Panc1 (cell line): ENCODE data around the gene FRMD5. TPM values are rescaled to one million over a fixed set of nuclear protein-coding genes. Genes with fewer than 3 reads are reported as not detected.

Experiments used
- ATAC-seq: fragments of 200-7000 bp; cut with Tn5 transposase; 2 replicates; pipeline ENCODE4 v1.9.1; 2020; ENCODE audit warnings: mild to moderate bottlenecking, moderate library complexity
- BruUV-seq: library from RNA; stranded (reverse); fragments of 400-500 nt; replicated peaks from 2 replicates; lab custom pipeline; 2021; lab: Mats Ljungman, UMichigan
- CTCF ChIA-PET: fragments of 300-600 bp; sonication (Branson Sonifier 250); formaldehyde crosslinking; loops from one replicate; lab custom pipeline; 2022; ENCODE audit warnings: antibody characterized with exemption; lab: Charles Lee
- POLR2A ChIA-PET: fragments of 300-600 bp; sonication (Branson Sonifier 250); formaldehyde crosslinking; loops from one replicate; lab custom pipeline; 2022; ENCODE audit warnings: antibody characterized with exemption; lab: Charles Lee
- DNase-seq: peaks from one replicate; pipeline ENCODE4 v3.0.0-alpha.2; 2010; ENCODE audit warnings: low read depth, low spot score
- H3K27ac ChIP-seq: 2 replicates; pipeline ENCODE4 v1.5.1; 2011; ENCODE audit warnings: mild to moderate bottlenecking, low read length, inconsistent platforms
- H3K27me3 ChIP-seq: fragments of 200-500 bp; sonication (Bioruptor generic); 2 replicates; pipeline ENCODE4 v1.6.0; 2014; ENCODE audit warnings: low read length, inconsistent platforms; ENCODE audit not compliant: control insufficient read depth, insufficient read depth
- H3K36me3 ChIP-seq: fragments of 200-500 bp; sonication (Bioruptor generic); 2 replicates; pipeline ENCODE4 v1.5.1; 2014; ENCODE audit warnings: inconsistent platforms, mild to moderate bottlenecking, low read length, moderate library complexity; ENCODE audit not compliant: control insufficient read depth, insufficient read depth
- H3K4me1 ChIP-seq: 2 replicates; pipeline ENCODE4 v1.5.1; 2011; ENCODE audit warnings: inconsistent platforms, mild to moderate bottlenecking, low read length, moderate library complexity; ENCODE audit not compliant: control insufficient read depth, insufficient read depth
- H3K4me3 ChIP-seq, 2 experiments: 2 replicates each; pipeline ENCODE4 v1.5.1; 2011 to 2012; ENCODE audit warnings: low read depth in 2 of 2, low read length in 2 of 2, mild to moderate bottlenecking in 2 of 2, inconsistent platforms in 1 of 2, moderate library complexity in 1 of 2
- H3K9me3 ChIP-seq: fragments of 200-500 bp; sonication (Bioruptor generic); 2 replicates; pipeline ENCODE4 v1.5.1; 2014; ENCODE audit warnings: low read depth, mild to moderate bottlenecking, inconsistent platforms, low read length, moderate library complexity; ENCODE audit not compliant: control insufficient read depth, insufficient read depth
- POLR2AphosphoS5 ChIP-seq: IDR thresholded peaks from 2 replicates; pipeline ENCODE4 v1.6.1; 2012; ENCODE audit warnings: mild to moderate bottlenecking, low read depth, low read length, moderate library complexity
- SIN3A ChIP-seq: IDR thresholded peaks from 2 replicates; pipeline ENCODE4 v1.6.1; 2012; ENCODE audit warnings: low read depth, mild to moderate bottlenecking, low read length, moderate library complexity, borderline replicate concordance; ENCODE audit not compliant: insufficient read depth
- TCF7L2 ChIP-seq: IDR thresholded peaks from 2 replicates; pipeline ENCODE4 v1.6.1; 2011; ENCODE audit warnings: mild to moderate bottlenecking, low read depth, low read length, inconsistent platforms
- in situ Hi-C: cut with HindIII; loops from 2 replicates; pipeline ENCODE4 v1.10.0; 2016; ENCODE audit warnings: low sequenced_read_pairs, low pct_unique_long_range_greater_than_20kb
- intact Hi-C: fragments of 100-400 bp; cut with micrococcal nuclease; formaldehyde crosslinking; loops from one replicate; pipeline ENCODE4 v1.10.0; 2022; ENCODE audit not compliant: unreplicated experiment
- total RNA-seq: library from RNA; stranded (reverse); gene quantifications from one replicate; pipeline ENCODE4 v1.2.1, GENCODE V29; 2021; ENCODE audit not compliant: unreplicated experiment
- TF ChIP-seq, protein P1 (sequence below), 2 experiments: IDR thresholded peaks; 2 replicates each; pipeline ENCODE4 v1.6.1; 2011 to 2012; ENCODE audit warnings: low read depth in 2 of 2, control low read depth in 1 of 2, low read length in 1 of 2, mild to moderate bottlenecking in 1 of 2, moderate library complexity in 1 of 2; ENCODE audit not compliant: insufficient read depth in 1 of 2
- TF ChIP-seq, protein P2 (sequence below): fragments of 450-650 bp; IDR thresholded peaks from 2 replicates; pipeline ENCODE4 v1.5.1; 2017; ENCODE audit warnings: mild to moderate bottlenecking

Gene FRMD5
- total RNA-seq, 1 experiment from 2014 or later: 18.3 TPM

DNA sequence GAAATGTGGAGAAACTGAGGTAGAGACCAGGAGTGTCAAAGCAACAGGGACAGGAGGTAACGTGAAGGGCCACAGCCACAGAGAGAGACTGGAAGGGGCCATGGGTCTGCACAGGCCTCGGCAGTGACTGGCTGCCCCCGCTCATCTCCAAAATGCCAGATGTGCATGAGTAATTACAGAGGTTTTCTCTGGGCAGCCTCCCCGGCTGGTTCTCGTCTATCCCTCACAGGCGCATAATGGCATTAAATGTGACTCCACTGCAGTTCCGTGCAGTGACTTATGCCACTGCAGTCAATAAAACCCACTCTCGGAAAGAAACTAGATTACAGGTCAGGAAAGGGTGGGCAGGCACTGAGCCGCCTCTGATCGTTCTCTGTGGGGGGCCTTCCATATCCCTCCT lies 293.6 kb downstream of the FRMD5 start:
- H3K27me3 ChIP-seq: no peaks in the 10 kb centered on the region
- H3K9me3 ChIP-seq: no peaks in the 10 kb centered on the region
- ATAC-seq: no peak
- no peaks in the 10 kb centered on the region for H3K4me1 ChIP-seq
- POLR2A ChIA-PET: no interaction called here
- no TSS peak for BruUV-seq
- H3K36me3 ChIP-seq: no peaks in the 10 kb centered on the region
- TF ChIP-seq POLR2AphosphoS5 (no peak), TCF7L2 (no peak), SIN3A (no peak)
- TF ChIP-seq, protein P1, sequence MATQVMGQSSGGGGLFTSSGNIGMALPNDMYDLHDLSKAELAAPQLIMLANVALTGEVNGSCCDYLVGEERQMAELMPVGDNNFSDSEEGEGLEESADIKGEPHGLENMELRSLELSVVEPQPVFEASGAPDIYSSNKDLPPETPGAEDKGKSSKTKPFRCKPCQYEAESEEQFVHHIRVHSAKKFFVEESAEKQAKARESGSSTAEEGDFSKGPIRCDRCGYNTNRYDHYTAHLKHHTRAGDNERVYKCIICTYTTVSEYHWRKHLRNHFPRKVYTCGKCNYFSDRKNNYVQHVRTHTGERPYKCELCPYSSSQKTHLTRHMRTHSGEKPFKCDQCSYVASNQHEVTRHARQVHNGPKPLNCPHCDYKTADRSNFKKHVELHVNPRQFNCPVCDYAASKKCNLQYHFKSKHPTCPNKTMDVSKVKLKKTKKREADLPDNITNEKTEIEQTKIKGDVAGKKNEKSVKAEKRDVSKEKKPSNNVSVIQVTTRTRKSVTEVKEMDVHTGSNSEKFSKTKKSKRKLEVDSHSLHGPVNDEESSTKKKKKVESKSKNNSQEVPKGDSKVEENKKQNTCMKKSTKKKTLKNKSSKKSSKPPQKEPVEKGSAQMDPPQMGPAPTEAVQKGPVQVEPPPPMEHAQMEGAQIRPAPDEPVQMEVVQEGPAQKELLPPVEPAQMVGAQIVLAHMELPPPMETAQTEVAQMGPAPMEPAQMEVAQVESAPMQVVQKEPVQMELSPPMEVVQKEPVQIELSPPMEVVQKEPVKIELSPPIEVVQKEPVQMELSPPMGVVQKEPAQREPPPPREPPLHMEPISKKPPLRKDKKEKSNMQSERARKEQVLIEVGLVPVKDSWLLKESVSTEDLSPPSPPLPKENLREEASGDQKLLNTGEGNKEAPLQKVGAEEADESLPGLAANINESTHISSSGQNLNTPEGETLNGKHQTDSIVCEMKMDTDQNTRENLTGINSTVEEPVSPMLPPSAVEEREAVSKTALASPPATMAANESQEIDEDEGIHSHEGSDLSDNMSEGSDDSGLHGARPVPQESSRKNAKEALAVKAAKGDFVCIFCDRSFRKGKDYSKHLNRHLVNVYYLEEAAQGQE (IDR thresholded peaks at IDR 0.05; ENCODE audit: insufficient read depth in 1 of 2, low read depth in 2 of 2, low read length in 1 of 2): no peak
- TF ChIP-seq, protein P2, sequence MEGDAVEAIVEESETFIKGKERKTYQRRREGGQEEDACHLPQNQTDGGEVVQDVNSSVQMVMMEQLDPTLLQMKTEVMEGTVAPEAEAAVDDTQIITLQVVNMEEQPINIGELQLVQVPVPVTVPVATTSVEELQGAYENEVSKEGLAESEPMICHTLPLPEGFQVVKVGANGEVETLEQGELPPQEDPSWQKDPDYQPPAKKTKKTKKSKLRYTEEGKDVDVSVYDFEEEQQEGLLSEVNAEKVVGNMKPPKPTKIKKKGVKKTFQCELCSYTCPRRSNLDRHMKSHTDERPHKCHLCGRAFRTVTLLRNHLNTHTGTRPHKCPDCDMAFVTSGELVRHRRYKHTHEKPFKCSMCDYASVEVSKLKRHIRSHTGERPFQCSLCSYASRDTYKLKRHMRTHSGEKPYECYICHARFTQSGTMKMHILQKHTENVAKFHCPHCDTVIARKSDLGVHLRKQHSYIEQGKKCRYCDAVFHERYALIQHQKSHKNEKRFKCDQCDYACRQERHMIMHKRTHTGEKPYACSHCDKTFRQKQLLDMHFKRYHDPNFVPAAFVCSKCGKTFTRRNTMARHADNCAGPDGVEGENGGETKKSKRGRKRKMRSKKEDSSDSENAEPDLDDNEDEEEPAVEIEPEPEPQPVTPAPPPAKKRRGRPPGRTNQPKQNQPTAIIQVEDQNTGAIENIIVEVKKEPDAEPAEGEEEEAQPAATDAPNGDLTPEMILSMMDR: no peak
- intact Hi-C loops (loop anchor here (5.0 kb wide), 1 partner anchor 166 kb away; no protein-coding TSS in a partner anchor), in situ Hi-C loops (no loop called here)
- no peak overlapping the region for H3K27ac ChIP-seq
- DNase-seq: no peak
- H3K4me3 ChIP-seq: no peak overlapping the region
- CTCF ChIA-PET: interaction anchor here (0.7 kb wide), 1 partner anchor 19 kb away, joined by 3 read pairs; no protein-coding TSS in a partner anchor

DNA sequence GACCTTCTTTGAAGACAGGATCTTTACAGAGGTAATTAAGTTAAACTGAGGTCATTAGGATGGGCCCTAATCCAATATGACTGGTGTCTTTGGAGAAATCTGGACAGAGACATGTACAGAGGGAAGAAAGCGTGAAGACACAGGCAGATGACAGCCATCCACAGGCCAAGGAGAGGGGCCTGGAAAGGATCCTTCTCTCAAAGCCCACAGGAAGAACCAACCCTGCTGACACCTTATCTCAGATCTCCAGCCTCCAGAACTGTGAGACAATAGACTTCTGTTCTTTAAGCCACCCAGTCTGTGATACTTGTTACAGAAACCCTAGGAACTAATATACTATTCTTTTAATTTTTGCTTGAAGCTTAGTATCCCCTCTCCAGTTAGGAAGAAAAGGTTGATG lies 294.1 kb downstream of the FRMD5 start:
- no peak overlapping the region for H3K27ac ChIP-seq
- ATAC-seq: no peak
- no peaks in the 10 kb centered on the region for H3K4me1 ChIP-seq
- POLR2A ChIA-PET: no interaction called here
- no peak overlapping the region for H3K4me3 ChIP-seq
- H3K9me3 ChIP-seq: no peaks in the 10 kb centered on the region
- H3K36me3 ChIP-seq: no peaks in the 10 kb centered on the region
- TF ChIP-seq SIN3A (no peak), POLR2AphosphoS5 (no peak), TCF7L2 (no peak)
- TF ChIP-seq, protein P2: no peak
- TF ChIP-seq, protein P1 (IDR thresholded peaks at IDR 0.05; ENCODE audit: insufficient read depth in 1 of 2, low read depth in 2 of 2, low read length in 1 of 2): no peak
- no TSS peak for BruUV-seq
- no peaks in the 10 kb centered on the region for H3K27me3 ChIP-seq
- intact Hi-C loops: loop anchor here (5.0 kb wide), 1 partner anchor 166 kb away; no protein-coding TSS in a partner anchor
- in situ Hi-C loops: no loop called here
- no peak for DNase-seq
- CTCF ChIA-PET: interaction anchor here (0.7 kb wide), 1 partner anchor 19 kb away, joined by 3 read pairs; no protein-coding TSS in a partner anchor
